Breast epithelium (tissue), 3 donors: ENCODE data around the gene BARX1.

Source experiments
- POLR2AphosphoS5 ChIP-seq, 3 donors: sonication (generic); formaldehyde crosslinking; IDR thresholded peaks; one replicate each; pipeline ENCODE4 v1.6.1; 2017; ENCODE audit warnings: antibody characterized with exemption in 3 of 3
- TF ChIP-seq, protein P1 (sequence below), 3 donors: fragments of 450-650 bp; IDR thresholded peaks; one replicate each; pipeline ENCODE4 v1.5.1; 2016 to 2017; ENCODE audit warnings: antibody characterized with exemption in 3 of 3, mild to moderate bottlenecking in 3 of 3, moderate library complexity in 3 of 3

GRCh38 chr9:93917121-93917853, 37.9 kb downstream of the BARX1 start:
- TF ChIP-seq, protein P1, sequence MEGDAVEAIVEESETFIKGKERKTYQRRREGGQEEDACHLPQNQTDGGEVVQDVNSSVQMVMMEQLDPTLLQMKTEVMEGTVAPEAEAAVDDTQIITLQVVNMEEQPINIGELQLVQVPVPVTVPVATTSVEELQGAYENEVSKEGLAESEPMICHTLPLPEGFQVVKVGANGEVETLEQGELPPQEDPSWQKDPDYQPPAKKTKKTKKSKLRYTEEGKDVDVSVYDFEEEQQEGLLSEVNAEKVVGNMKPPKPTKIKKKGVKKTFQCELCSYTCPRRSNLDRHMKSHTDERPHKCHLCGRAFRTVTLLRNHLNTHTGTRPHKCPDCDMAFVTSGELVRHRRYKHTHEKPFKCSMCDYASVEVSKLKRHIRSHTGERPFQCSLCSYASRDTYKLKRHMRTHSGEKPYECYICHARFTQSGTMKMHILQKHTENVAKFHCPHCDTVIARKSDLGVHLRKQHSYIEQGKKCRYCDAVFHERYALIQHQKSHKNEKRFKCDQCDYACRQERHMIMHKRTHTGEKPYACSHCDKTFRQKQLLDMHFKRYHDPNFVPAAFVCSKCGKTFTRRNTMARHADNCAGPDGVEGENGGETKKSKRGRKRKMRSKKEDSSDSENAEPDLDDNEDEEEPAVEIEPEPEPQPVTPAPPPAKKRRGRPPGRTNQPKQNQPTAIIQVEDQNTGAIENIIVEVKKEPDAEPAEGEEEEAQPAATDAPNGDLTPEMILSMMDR (IDR thresholded peaks at IDR 0.05): no peak
- TF ChIP-seq POLR2AphosphoS5 (IDR thresholded peaks at IDR 0.05): no peak
